Neural cell (in vitro differentiated cells): ENCODE measurements around the gene NFIX.

Experiments
- SMC3 ChIP-seq: fragments of 450-650 bp; conservative IDR thresholded peaks from 2 replicates; pipeline ENCODE4 v1.6.1; 2014; ENCODE audit warnings: antibody characterized with exemption, mild to moderate bottlenecking, moderate library complexity; ENCODE audit not compliant: poor library complexity
- TF ChIP-seq, protein P1 (sequence below): fragments of 450-650 bp; IDR thresholded peaks from 2 replicates; pipeline ENCODE4 v1.5.1; 2014; ENCODE audit warnings: antibody characterized with exemption, mild to moderate bottlenecking, moderate library complexity; ENCODE audit not compliant: poor library complexity, severe bottlenecking

GRCh38 chr19:13087795-13088537 is 92.7 kb downstream of the NFIX start:
- TF ChIP-seq SMC3: no peak
- TF ChIP-seq, protein P1, sequence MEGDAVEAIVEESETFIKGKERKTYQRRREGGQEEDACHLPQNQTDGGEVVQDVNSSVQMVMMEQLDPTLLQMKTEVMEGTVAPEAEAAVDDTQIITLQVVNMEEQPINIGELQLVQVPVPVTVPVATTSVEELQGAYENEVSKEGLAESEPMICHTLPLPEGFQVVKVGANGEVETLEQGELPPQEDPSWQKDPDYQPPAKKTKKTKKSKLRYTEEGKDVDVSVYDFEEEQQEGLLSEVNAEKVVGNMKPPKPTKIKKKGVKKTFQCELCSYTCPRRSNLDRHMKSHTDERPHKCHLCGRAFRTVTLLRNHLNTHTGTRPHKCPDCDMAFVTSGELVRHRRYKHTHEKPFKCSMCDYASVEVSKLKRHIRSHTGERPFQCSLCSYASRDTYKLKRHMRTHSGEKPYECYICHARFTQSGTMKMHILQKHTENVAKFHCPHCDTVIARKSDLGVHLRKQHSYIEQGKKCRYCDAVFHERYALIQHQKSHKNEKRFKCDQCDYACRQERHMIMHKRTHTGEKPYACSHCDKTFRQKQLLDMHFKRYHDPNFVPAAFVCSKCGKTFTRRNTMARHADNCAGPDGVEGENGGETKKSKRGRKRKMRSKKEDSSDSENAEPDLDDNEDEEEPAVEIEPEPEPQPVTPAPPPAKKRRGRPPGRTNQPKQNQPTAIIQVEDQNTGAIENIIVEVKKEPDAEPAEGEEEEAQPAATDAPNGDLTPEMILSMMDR: no peak
